NCI-H2029 treated with DMSO at 0.1 percent for 48 hours (cell line): ENCODE data around the gene NCKAP5.
"Not testable (repeated sequence)": the region's sequence is repeated elsewhere in the genome, so short reads cannot be mapped to it uniquely, and the experiment has no call there.

Experiments used
- DNase-seq: peaks from one replicate; lab custom pipeline; 2025; lab: John Stamatoyannopoulos, UW

NCKAP5 gene

DNA sequence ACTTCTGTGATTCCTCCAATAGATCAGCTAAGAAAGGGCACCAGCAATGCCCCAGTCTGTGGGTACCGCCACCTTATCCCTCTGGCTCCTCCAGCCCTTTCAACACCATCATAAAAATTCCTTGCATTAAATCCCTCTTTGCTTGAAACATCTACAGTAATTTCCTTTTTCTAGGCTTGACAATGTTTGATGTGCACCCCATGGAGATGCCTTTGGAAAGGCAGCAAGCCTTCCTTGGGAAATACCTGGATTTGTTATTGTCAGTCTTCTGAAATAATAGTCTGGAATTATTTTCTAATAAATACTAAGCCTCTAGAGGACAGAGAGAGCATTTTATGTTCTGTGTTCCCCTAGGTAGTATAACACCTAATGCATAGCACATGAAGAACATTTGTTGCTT, 46.1 kb downstream of the NCKAP5 start:
- no peak for DNase-seq

DNA sequence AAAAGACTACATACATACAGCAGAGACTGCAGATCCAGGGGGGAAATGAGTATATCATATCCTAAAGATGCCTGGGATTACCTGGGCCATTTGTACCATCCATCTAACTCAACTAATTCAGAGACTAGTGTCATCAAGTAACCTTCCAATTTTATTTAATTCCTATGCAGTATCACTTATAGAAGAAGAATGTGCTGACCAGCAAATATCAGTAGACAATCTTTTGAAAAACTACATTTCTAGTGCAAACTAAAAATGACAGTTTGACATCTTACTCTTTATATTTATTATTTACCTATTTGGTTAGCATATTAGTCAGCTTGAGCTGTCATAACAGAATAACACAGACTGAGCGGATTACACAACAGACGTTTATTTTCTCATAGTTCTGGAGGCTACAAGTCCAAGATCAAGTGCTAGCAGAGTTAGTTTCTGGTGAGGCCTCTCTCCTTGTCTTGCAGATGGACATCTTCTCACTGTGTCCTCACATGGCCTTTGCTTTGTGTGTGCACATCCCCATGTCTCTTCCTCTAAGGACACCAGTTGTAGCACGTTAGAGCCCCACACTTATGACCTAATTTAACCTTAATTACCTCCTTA, 47.0 kb downstream of the NCKAP5 start:
- no peak for DNase-seq

DNA sequence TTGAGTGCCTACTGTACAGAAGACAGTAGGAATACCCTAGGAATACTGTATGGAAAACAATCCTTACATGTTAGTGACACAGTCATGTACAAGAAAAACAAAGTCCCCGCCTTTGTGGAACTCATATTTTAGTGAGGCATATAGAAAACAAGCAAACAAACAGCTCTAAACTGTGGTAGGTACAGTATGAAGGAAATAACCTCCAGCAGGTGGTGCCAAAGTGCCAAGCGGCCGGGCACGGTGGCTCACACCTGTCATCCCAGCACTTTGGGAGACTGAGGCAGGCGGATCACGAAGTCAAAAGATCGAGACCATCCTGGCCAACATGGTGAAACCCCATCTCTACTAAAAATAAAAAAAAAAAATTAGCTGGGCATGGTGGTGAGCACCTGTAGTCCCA, 48.6 kb downstream of the NCKAP5 start:
- DNase-seq: not testable (repeated sequence)

DNA sequence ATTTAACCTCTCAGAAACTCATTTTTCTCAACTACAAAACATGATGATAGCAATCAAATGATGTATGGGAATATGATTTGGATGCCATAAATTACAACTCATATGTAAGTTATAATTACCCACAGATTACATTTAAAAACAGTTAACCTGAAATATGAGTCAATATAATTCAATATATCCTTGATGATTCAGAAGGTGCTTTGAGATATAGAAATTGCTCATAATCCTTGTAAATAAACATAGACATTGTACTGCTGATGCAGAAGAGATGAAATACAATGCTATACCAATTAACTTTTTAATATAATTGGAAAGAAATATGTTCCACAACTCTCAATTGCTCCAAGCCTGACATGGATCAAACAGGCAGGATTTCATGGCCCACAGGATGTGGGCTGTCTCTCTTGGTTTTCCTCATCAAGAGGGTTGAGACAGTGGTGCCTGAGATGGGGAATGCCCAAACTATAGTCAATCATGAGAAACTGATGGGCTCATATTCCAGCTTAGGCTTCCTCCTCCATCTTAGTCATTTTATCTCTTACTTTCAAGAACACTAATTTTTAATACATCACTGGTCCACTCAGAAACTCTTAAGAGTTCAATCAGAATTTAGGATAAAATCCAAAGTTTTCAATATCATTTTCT, 49.4 kb downstream of the NCKAP5 start:
- DNase-seq: no peak

DNA sequence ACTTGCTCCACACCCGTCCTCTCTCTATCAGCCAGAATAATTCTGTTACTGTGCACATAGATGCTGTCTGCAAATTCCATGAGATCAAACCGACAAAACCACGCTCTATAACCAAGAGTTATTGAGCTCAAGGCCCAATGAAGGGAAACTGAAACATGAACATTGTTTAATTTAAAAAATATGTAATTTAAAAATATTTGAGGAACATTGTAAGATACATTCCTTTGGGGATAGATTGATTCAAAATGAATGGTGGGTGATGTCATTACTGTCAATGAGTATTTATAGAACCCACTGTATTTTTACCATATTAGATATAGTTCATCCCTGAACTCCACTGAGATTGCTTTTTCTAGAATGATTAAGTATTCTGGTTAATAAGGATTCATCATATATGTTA, 50.4 kb downstream of the NCKAP5 start:
- no peak for DNase-seq

DNA sequence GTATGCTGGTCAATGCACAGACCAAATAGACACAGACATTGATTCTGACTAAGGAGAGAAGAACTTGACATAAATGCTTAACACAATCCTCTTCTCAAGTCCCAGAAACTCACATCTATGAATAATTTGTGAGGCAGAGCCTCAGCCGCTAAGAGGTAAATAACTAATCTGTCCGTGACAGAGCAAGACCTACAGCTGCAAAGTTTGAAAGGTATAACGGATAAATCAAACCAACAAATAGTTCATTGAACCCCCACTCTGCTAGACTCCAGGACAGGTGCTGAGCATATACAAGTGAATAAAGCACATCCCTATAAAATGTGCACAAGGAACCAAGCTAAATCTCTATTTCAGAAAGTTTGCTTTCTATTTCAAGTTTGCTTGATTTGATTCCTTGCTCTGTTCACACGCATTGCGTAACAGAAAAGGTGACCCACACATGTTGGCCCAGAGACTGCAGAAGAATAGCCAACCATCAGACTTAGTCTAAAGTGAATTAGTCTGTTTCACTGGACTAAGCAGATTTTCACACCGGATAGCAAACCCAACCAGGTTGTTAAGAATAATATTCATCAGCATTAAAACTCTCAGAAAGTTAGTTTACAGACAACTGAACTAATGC, 51.7 kb downstream of the NCKAP5 start:
- no peak for DNase-seq

DNA sequence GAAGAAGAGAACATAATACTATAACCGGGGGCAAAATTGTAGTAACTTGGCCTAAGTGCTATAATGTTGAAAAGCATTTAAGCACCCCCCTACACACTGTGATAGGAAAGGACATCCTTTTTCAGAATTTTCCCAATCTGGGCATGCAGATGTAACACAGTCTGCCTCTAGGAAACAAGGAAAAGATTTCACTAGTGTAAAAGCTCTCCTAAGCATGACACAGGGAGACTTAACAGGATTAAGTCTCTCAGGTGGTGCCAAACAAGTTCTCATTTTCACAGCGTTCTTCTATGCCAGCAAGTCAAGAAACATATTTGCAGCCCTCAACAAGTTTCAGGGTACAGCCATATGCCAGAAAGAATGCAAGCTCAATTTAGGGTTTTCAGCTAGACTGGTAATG, 53.0 kb downstream of the NCKAP5 start:
- no peak for DNase-seq

DNA sequence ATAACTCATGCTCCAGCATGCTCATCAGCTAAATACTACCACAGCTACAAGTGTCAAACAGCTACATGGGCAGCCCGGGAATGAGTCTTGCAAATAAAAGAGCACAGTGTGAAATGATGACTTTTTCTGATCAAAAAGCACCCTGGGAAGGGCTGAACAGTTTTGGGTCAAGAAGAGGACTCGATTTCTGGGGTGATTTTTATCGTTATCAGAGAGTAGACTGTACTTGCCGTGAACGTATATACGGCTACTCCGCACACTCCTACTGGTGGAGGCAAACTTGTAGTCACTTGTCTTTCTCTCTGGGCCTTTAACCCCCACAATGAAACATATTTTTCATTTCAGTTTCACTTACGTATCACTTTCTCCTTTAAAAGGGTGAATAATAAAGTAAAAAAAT, 54.4 kb downstream of the NCKAP5 start:
- no peak for DNase-seq

DNA sequence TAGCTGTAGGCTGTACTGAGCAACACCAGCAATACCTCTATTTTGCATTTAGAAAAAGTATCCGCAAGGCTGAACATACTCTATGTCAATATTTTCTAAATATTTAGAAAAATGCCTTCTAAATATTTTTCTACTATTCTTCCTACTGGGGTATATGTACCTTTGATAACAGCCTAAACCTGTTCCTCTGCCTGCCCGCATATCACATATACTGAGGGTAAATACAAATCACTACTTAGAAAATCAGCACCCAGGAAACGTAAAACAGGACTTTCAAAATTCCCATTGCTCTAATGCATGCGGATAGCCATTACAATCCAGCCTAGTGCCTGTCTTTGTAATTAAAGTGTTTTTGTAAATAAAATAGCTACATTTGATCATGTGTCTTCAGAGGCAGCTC, 56.1 kb downstream of the NCKAP5 start:
- no peak for DNase-seq

DNA sequence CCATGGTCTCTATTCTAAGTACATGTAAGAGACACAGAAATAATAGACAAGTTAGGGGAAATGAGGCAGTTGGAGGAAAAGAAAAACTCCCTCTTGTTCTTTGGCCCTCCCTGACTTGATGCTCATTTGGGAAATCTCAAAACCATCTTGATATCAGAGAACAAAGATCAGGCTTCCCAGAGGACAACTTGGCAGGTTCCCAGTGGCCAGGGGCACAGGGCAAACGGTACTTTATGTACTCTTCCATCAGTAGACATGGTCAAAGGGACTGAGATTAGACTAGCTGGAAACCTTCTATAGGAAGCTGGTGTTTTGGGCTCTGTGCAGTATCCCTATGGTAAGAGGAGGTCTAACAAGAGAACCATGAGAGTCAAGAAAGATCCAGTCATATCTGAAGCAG, 56.6 kb downstream of the NCKAP5 start:
- no peak for DNase-seq

DNA sequence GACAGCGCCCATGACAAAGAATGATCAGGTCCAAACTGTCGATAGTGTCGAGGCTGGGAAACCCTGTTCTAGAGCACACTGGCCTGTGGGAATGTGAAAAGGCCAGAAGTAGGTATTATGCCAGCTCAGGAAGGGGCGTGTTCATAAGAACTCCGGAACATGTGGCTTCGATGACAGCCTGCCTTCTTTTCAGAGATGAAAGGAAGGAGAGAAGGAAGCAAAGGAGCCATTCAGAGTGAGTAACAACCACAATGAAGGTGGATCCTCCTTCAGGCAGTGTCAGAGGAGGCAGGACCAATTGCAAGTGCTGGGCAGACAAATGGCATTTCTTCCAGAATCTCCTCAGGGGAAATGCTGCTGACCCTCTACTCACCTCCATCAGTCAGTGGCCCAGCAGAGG, 58.5 kb downstream of the NCKAP5 start:
- no peak for DNase-seq

DNA sequence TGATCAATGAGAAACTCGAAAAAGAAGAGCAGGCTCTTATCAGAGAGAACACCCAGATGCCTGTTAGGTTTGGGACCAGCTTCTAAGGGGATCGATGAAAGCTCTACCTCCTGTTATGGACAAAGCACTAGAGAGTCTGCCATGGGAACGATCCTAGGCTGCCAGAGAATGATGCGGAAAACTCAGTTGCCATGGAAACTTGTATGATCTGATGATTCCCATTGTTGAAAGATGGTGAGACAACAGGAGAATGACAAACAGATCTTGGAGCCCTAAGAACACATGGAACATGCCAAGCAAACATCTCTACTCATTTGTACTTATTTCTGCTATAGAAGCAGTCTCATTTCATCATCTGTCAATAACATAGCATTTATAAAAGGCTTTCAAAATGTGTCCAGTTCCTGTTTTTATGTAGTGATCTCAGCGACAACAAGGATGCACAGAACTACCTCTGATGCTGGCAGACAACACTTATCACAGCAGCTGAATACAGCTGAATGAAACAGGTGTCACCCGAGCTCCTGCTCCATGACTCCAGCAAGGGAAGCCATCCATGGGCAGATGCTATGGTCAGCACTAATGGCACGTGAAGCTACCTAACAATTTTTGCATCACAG, 59.6 kb downstream of the NCKAP5 start:
- DNase-seq: no peak

DNA sequence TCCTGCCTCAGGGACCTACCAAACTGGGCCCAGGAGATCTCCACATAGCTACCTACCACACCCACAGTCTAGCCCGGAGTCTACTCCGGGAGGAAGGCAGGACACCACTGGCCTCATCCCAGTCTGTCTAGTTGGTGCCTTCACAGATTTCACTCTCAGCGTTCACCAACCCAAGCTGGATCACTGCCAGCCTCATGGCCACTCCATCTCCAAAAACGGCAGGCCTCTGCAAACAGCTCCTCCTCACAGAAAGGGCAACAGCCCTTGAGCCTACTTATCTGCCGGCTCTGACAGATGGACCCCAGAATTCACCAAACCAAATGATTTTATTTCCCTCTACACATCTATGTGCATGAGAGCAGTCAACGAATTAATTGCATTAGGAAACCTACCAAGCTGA, 61.3 kb downstream of the NCKAP5 start:
- DNase-seq: peak; percentile 69

DNA sequence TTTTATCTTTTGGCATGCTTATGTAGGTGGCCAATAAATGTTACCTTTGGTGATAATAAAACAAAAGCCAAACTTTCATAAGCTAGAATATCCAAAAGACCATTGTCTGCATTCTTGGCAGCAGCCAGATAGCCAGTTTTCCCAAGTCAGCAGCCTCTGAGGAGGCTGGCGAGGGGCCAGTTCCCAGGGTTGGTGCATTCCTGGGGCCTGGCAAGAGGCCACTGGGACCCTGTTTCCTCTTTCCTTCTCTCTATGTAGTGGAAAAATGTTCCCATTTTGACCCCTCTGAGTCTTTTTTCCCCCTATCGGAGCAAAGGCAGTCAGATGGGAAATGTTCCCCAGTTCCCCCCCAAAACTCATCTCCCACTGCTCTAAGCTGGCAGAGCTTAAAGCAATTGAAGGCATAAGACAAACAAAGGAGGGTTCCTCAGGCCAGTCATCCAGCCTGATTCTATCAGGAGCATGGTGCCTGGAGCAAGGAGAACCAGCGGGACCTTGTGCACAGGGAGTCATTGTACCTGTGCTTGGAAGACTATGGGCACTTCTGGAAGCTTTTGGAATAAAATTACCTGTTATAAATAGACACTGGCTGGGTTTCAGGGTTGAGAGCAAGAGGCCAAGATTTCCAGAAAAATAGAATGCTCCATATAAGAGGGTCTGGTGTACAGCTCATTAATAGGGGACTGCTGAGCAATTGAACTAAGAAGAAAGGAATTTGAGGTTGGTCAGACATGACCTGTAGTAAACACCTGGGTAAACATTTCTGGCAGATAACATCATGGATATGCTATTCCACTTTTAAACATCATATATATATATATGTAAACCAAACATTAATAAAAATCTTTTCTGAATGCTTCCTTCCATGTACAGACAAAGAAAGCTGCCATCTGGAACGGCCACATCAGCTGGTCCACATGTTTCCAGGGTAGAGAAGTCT, 63.4 kb downstream of the NCKAP5 start:
- DNase-seq: peak; percentile 37

DNA sequence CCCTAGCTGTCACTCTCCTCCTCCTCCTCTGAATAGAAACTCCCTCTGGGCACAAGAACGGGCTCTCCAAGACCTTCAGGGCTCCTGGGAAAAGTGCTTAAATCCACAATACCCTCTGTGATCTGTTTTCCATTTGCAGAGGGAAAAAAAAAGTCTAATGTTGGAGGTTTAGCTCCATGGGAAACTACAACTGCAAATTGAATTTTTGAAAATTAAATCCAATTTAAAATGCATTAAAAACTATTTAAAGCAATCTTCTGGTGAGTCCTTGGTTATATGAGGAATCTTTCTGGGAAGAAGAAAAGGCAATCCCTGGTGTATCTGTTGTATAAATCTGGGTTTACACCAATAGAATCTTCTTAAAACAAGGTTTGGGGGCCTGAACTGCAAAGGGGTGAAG, 64.3 kb downstream of the NCKAP5 start:
- DNase-seq: no peak

DNA sequence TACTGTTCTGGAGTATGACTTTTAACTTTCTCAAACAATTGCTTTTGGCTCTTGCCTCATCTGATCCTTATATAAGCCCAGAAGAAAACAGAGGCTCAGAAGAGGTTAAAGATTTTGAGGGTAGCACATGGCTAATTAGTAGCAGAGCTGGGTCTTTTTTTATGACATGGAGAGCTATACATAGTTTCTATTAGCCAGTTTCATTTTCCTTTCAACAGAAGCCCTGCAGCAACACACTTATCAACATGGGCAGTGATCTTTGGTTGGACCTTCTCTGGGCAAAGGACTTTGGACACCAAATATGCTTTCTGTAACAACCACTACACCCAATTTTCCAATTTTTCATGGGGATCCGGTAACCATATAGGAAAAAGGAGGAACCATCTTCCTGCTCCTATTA, 64.9 kb downstream of the NCKAP5 start:
- DNase-seq: no peak

DNA sequence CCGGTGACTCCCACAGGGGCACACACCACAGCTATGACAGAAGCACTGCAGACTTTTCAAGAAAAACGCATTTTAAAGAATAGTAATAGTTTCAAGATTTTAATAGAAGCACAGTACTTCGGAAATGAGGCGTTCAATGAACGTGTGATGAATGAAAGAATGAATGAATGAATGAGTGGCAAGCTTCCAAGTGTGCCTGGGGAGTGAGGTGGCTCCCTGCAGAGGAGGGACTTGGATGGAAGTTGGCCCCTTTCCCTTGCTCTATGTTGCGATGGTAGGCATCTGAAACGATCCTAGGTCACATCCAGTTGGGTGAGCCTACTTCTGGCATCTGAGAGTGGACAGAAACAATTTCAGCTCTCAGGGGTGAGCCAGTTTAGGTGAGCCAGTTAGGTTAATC, 65.6 kb downstream of the NCKAP5 start:
- no peak for DNase-seq

DNA sequence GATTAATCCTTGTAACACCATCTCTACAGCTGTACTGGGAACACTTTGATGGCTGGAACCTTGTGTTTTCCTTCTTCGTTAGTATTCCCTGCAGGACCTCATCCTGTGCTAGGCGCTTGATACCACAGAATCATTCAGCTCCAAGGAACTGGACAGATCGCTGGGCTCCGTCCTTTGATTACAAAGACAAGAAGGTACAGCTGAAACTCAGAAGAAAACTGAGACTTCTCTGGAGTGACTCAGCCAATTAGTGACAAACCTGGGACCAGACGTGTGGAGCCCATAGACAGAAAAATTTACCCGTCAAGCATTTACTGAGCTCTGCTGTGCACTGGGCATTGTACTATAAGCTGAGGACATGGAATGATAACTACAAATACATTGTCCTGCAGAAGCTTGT, 67.3 kb downstream of the NCKAP5 start:
- DNase-seq: no peak

DNA sequence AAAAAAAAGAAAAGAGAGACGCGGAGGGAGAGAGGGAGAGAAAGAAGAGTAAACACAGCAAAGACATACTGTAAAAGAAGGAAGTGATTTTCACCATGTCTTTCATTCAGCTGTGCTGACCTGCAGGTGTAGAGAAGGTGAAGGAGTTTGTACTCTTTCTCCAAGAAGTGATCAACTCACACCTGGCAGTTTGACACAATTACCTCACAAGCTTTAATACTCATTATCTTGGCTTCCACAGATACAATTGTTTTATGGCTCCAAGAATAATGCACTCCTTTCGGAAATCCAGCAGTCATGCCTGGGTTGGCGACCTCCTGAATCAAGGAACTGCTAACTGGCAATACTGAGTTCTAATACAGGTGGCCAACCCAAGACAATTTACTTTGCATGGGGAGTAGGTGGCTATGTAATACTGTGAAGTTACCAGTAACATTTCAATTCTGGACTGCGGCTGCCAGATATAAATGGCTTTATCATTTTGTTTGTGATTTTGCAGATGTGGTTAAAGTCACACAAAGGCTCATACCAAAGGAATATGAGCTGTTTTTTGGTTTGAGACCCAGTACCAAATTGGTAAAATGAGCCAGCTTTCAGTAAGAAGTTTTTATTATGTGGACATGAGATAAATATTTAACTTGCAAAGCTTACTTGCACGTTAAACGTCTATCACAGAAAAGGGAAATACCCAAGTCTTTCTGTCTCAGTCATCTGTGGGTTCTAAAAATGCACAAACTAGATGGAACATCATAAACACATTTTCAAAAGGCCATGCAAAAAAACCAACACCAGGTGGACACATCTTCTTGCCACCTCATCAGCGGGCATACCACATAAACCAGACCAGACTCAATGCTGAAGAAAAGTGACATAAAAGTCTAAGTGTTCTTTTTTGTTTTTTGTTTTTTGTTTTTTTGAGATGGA, 69.3 kb downstream of the NCKAP5 start:
- DNase-seq: no peak

DNA sequence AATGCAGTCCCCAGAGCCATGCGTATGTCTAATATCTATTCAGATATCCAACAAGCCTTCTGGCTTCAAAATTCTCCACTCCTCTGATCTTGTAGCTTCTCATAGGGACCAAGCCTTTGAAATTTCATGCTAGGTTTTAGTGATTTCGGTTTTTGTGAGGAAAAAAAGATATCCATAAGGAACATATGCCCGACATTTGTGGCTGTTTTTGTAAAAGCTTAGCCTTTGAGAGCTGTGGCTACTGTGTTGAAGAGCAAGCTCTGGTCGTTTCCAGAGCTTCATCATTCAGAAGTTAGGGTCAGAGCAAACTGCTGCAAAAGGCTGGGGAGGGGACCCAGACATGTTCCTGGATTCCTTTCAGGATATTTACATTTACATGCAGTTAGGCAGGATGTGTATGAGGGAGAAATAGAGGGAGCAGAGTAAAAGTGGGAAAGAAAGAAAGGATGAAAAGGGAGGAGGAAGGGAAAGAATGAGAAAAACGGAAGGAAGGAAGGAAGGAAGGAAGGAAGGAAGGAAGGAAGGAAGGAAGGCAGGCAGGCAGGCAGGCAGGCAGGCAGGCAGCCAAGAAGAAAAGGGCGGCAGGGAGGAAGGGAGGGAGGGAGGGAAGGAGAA, 70.2 kb downstream of the NCKAP5 start:
- DNase-seq: no peak
